T1000 (cell line): ENCODE data around the gene PHACTR1.

Experiments used
- DNase-seq: peaks from one replicate; lab custom pipeline; 2025; ENCODE audit warnings: mixed read lengths; lab: John Stamatoyannopoulos, UW

The PHACTR1 gene

GRCh38 chr6:13267142-13267651 lies 550.6 kb downstream of the PHACTR1 start:
- DNase-seq, result no peak

- DNase-seq, result no peak
Observed at GRCh38 chr6:13268913-13269518, 552.4 kb downstream of the PHACTR1 start.

GRCh38 chr6:13272131-13273046 lies 555.8 kb downstream of the PHACTR1 start:
- DNase-seq, result no peak

GRCh38 chr6:13273202-13273930 lies 556.8 kb downstream of the PHACTR1 start:
- no peak for DNase-seq

- DNase-seq, result no peak
Observed at GRCh38 chr6:13273931-13274706, 557.6 kb downstream of the PHACTR1 start.

- DNase-seq, result no peak
Observed at GRCh38 chr6:13274707-13275434, 558.3 kb downstream of the PHACTR1 start.

GRCh38 chr6:13275435-13275989 lies 558.9 kb downstream of the PHACTR1 start:
- no peak for DNase-seq

GRCh38 chr6:13277231-13277630 lies 560.7 kb downstream of the PHACTR1 start:
- DNase-seq, result no peak

- no peak for DNase-seq
Observed at GRCh38 chr6:13278164-13278563, 561.6 kb downstream of the PHACTR1 start.

- no peak for DNase-seq
Observed at GRCh38 chr6:13278991-13279390, 562.4 kb downstream of the PHACTR1 start.

GRCh38 chr6:13280254-13280653 lies 563.7 kb downstream of the PHACTR1 start:
- no peak for DNase-seq

- DNase-seq, result no peak
Observed at GRCh38 chr6:13281686-13282085, 565.1 kb downstream of the PHACTR1 start.

GRCh38 chr6:13282393-13283069 lies 566.0 kb downstream of the PHACTR1 start:
- no peak for DNase-seq

- no peak for DNase-seq
Observed at GRCh38 chr6:13283331-13283730, 566.8 kb downstream of the PHACTR1 start.

GRCh38 chr6:13284646-13285045 lies 568.1 kb downstream of the PHACTR1 start:
- no peak for DNase-seq

GRCh38 chr6:13285705-13286104 lies 569.1 kb downstream of the PHACTR1 start:
- DNase-seq, result no peak

- DNase-seq, result no peak
Observed at GRCh38 chr6:13286181-13286580, 569.6 kb downstream of the PHACTR1 start.

GRCh38 chr6:13287104-13287503 lies 570.5 kb downstream of the PHACTR1 start:
- no peak for DNase-seq

- DNase-seq, result no peak
Observed at GRCh38 chr6:13288481-13288880, 571.9 kb downstream of the PHACTR1 start.

GRCh38 chr6:13288969-13289391 lies 572.4 kb downstream of the PHACTR1 start:
- DNase-seq, result no peak
